ENCODE results near the gene RAB8A.
"Not testable (repeated sequence)": the region's sequence is repeated elsewhere in the genome, so short reads cannot be mapped to it uniquely, and the experiment has no call there.

RAB8A gene

GRCh38 chr19:16077984-16078758 lies 33.5 kb upstream of the RAB8A start:
- peak overlapping the region; percentile 96 for H3K4me3 ChIP-seq (ENCODE audit: severe bottlenecking)
- H3K27me3 ChIP-seq (ENCODE audit: insufficient read depth, poor library complexity, severe bottlenecking) = no peaks in the 10 kb centered on the region
- H3K27ac ChIP-seq (ENCODE audit: poor library complexity, severe bottlenecking) = peak overlapping the region; percentile 99
- H3K4me1 ChIP-seq (ENCODE audit: insufficient read depth, poor library complexity, severe bottlenecking) = peaks cover 16% of the 10 kb centered on the region
- ATAC-seq (ENCODE audit: low read depth) (peak; percentile 6; the same call in 1 of the 3 replicates), DNase-seq (ENCODE audit: low spot score) (no peak)
- no peaks in the 10 kb centered on the region for H3K9me3 ChIP-seq (ENCODE audit: severe bottlenecking)
- TF ChIP-seq CTCF (IDR thresholded peaks at IDR 0.05; ENCODE audit: poor library complexity, severe bottlenecking) = no peak
- H3K36me3 ChIP-seq (ENCODE audit: low read depth) = peaks cover 59% of the 10 kb centered on the region

- Histone ChIP-seq H3K9me3 (ENCODE audit: severe bottlenecking) (no peaks in the 10 kb centered on the region), H3K4me3 (ENCODE audit: severe bottlenecking) (peak overlapping the region; percentile 96), H3K27me3 (ENCODE audit: insufficient read depth, poor library complexity, severe bottlenecking) (no peaks in the 10 kb centered on the region), H3K27ac (ENCODE audit: poor library complexity, severe bottlenecking) (peak overlapping the region; percentile 99), H3K36me3 (ENCODE audit: low read depth) (peaks cover 64% of the 10 kb centered on the region), H3K4me1 (ENCODE audit: insufficient read depth, poor library complexity, severe bottlenecking) (peaks cover 16% of the 10 kb centered on the region)
- TF ChIP-seq CTCF (IDR thresholded peaks at IDR 0.05; ENCODE audit: poor library complexity, severe bottlenecking) = no peak
- DNase-seq (ENCODE audit: low spot score) (no peak), ATAC-seq (ENCODE audit: low read depth) (peak; percentile 52)
These were observed 32.7 kb upstream of the RAB8A start for GRCh38 chr19:16078759-16079707.

GRCh38 chr19:16084067-16084685 lies 27.5 kb upstream of the RAB8A start:
- TF ChIP-seq CTCF (IDR thresholded peaks at IDR 0.05; ENCODE audit: poor library complexity, severe bottlenecking) = no peak
- 0 out of 3 replicates have a peak, but pooled peaks have one; percentile 1 for ATAC-seq (ENCODE audit: low read depth)
- Histone ChIP-seq H3K4me1 (ENCODE audit: insufficient read depth, poor library complexity, severe bottlenecking) (peaks cover 8% of the 10 kb centered on the region), H3K27ac (ENCODE audit: poor library complexity, severe bottlenecking) (peak overlapping the region; percentile 22), H3K9me3 (ENCODE audit: severe bottlenecking) (no peaks in the 10 kb centered on the region), H3K36me3 (ENCODE audit: low read depth) (peaks cover 95% of the 10 kb centered on the region), H3K4me3 (ENCODE audit: severe bottlenecking) (no peak overlapping the region), H3K27me3 (ENCODE audit: insufficient read depth, poor library complexity, severe bottlenecking) (no peaks in the 10 kb centered on the region)
- no peak for DNase-seq (ENCODE audit: low spot score)

- no peak for TF ChIP-seq CTCF (IDR thresholded peaks at IDR 0.05; ENCODE audit: poor library complexity, severe bottlenecking)
- H3K36me3 ChIP-seq (ENCODE audit: low read depth) = peaks cover 100% of the 10 kb centered on the region
- ATAC-seq (ENCODE audit: low read depth) (peak; percentile 18; the same call in 2 of the 3 replicates), DNase-seq (ENCODE audit: low spot score) (no peak)
- H3K27me3 ChIP-seq (ENCODE audit: insufficient read depth, poor library complexity, severe bottlenecking) = no peaks in the 10 kb centered on the region
- peak overlapping the region; percentile 22 for H3K27ac ChIP-seq (ENCODE audit: poor library complexity, severe bottlenecking)
- H3K4me1 ChIP-seq (ENCODE audit: insufficient read depth, poor library complexity, severe bottlenecking) = peaks cover under 1% of the 10 kb centered on the region
- no peak overlapping the region for H3K4me3 ChIP-seq (ENCODE audit: severe bottlenecking)
- no peaks in the 10 kb centered on the region for H3K9me3 ChIP-seq (ENCODE audit: severe bottlenecking)
These were observed 26.6 kb upstream of the RAB8A start for GRCh38 chr19:16085115-16085514.

GRCh38 chr19:16087404-16087803 lies 24.3 kb upstream of the RAB8A start:
- H3K27ac ChIP-seq (ENCODE audit: poor library complexity, severe bottlenecking); ATAC-seq (ENCODE audit: low read depth); H3K4me1 ChIP-seq (ENCODE audit: insufficient read depth, poor library complexity, severe bottlenecking); DNase-seq (ENCODE audit: low spot score); H3K9me3 ChIP-seq (ENCODE audit: severe bottlenecking); H3K4me3 ChIP-seq (ENCODE audit: severe bottlenecking); H3K27me3 ChIP-seq (ENCODE audit: insufficient read depth, poor library complexity, severe bottlenecking): not testable (repeated sequence)
- H3K36me3 ChIP-seq (ENCODE audit: low read depth) = peaks cover 100% of the 10 kb centered on the region
